HT-29 (cell line): ENCODE results near the gene TAF15. TPM values are rescaled to one million over a fixed set of nuclear protein-coding genes. Genes with fewer than 3 reads are reported as not detected.

Experiments
- small RNA-seq: library from RNA; depleted of rRNA; stranded (forward); fragments of <200 nt; gene quantifications from one replicate; pipeline ENCODE3, GENCODE V24; 2014
- total RNA-seq: library from RNA; depleted of rRNA; stranded (reverse); fragments of >200 nt; shearing (Covaris generic); gene quantifications from 2 replicates; pipeline ENCODE4 v1.2.3, GENCODE V29; 2014; rRNA removed

TAF15 gene
- total RNA-seq, 1 experiment from 2014 or later, result 99.8 TPM

Small RNA genes lying within 50 kb of the gene (small RNA-seq; reads per million reads assigned to genes)
- gene RF00100, result 10,373 reads per million, percentile 100 among the genes with 10 or more reads in this experiment

Other genes starting within 250 kb of the TAF15 start
- not detected in 2 replicates for gene SLFN14, start 248.7 kb upstream of the TAF15 start, total RNA-seq
- 3.8 and 6.1 TPM in 2 replicates for gene PEX12, start 230.9 kb upstream of the TAF15 start, total RNA-seq
- gene AP2B1, start 222.2 kb upstream of the TAF15 start, total RNA-seq, result 65.0 and 65.8 TPM in 2 replicates
- 6.4 and 7.5 TPM in 2 replicates for gene RASL10B, start 77.8 kb upstream of the TAF15 start, total RNA-seq
- 0.52 and 0.56 TPM in 2 replicates for gene GAS2L2, start 56.2 kb upstream of the TAF15 start, total RNA-seq
- gene C17orf50, start 48.6 kb upstream of the TAF15 start, total RNA-seq, result not detected in 2 replicates
- gene MMP28, start 13.8 kb upstream of the TAF15 start, total RNA-seq, result 0.18 and 0.25 TPM in 2 replicates
- not detected in 2 replicates for gene HEATR9, start 59.4 kb downstream of the TAF15 start, total RNA-seq
- 0.23 TPM in 1 of 2 replicates, not detected in the other for gene CCL5, start 70.9 kb downstream of the TAF15 start, total RNA-seq
- gene RDM1, start 121.3 kb downstream of the TAF15 start, total RNA-seq, result 4.9 and 11.3 TPM in 2 replicates
- not detected in 2 replicates for gene LYZL6, start 134.2 kb downstream of the TAF15 start, total RNA-seq
- not detected in 2 replicates for gene CCL16, start 172.0 kb downstream of the TAF15 start, total RNA-seq
- gene CCL14, start 177.2 kb downstream of the TAF15 start, total RNA-seq, result 0.15 and 0.37 TPM in 2 replicates
- 6.1 and 8.4 TPM in 2 replicates for gene CCL15, start 192.1 kb downstream of the TAF15 start, total RNA-seq
- gene CCL23, start 208.5 kb downstream of the TAF15 start, total RNA-seq, result not detected in 2 replicates